ENCODE measurements around the gene NRGN.

GRCh38 chr11:124756033-124756752 is 16.5 kb downstream of the NRGN start:
- TF ChIP-seq MAX (IDR thresholded peaks at IDR 0.05): no peak
- TF ChIP-seq EP300 (IDR thresholded peaks at IDR 0.05; ENCODE audit: borderline replicate concordance): no peak
- no peak for TF ChIP-seq RAD21 (IDR thresholded peaks at IDR 0.05; ENCODE audit: low read depth)
- no peak for TF ChIP-seq TAF1 (IDR thresholded peaks at IDR 0.05; ENCODE audit: low read depth)
- no peak for TF ChIP-seq YY1 (IDR thresholded peaks at IDR 0.05; ENCODE audit: low read depth)
- TF ChIP-seq CREB1 (IDR thresholded peaks at IDR 0.05; ENCODE audit: low read depth): no peak
- no peak for TF ChIP-seq USF1 (IDR thresholded peaks at IDR 0.05)
- TF ChIP-seq TEAD4 (IDR thresholded peaks at IDR 0.05): no peak
- no peak for TF ChIP-seq FOXM1 (IDR thresholded peaks at IDR 0.05; ENCODE audit: borderline replicate concordance, low read depth)
